WTC11 (cell line): ENCODE data around the gene CBX5. TPM values are rescaled to one million over a fixed set of nuclear protein-coding genes. Genes with fewer than 3 reads are reported as not detected.
"Not testable (repeated sequence)": the region's sequence is repeated elsewhere in the genome, so short reads cannot be mapped to it uniquely, and the experiment has no call there.

ENCODE experiments used
- ATAC-seq: fragments of 200-7000 bp; cut with Tn5 transposase; 2 replicates; pipeline ENCODE4 v1.10.0; 2021; ENCODE audit warnings: mild to moderate bottlenecking, moderate library complexity
- CTCF ChIA-PET: fragments of 300-600 bp; sonication (Branson Sonifier 250); formaldehyde crosslinking; loops from one replicate; lab custom pipeline; 2021; ENCODE audit warnings: antibody characterized with exemption; lab: Charles Lee
- POLR2A ChIA-PET: fragments of 350-600 bp; sonication (Branson Sonifier 250); formaldehyde crosslinking; loops from one replicate; lab custom pipeline; 2021; ENCODE audit warnings: antibody characterized with exemption; lab: Charles Lee
- DNase-seq: peaks from one replicate; pipeline ENCODE4 v3.0.0; 2021; ENCODE audit warnings: low spot score
- H3K27ac Mint-ChIP-seq: 2 replicates; pipeline ENCODE4 v1.8.0; 2021; ENCODE audit warnings: mixed read lengths
- H3K27me3 Mint-ChIP-seq: 2 replicates; pipeline ENCODE4 v1.8.0; 2021; ENCODE audit warnings: low read depth, mild to moderate bottlenecking, moderate library complexity, mixed read lengths
- H3K36me3 Mint-ChIP-seq: 2 replicates; pipeline ENCODE4 v1.8.0; 2021; ENCODE audit warnings: mixed read lengths
- H3K4me1 Mint-ChIP-seq: 2 replicates; pipeline ENCODE4 v1.8.0; 2022; ENCODE audit warnings: mixed read lengths
- H3K4me3 Mint-ChIP-seq: 2 replicates; pipeline ENCODE4 v1.8.0; 2021; ENCODE audit warnings: mild to moderate bottlenecking, moderate library complexity, mixed read lengths
- H3K9me3 Mint-ChIP-seq: 2 replicates; pipeline ENCODE4 v1.8.0; 2021; ENCODE audit warnings: mixed read lengths
- CBFB ChIP-seq: sonication (generic); formaldehyde crosslinking; IDR thresholded peaks from 2 replicates; pipeline ENCODE4 v1.8.1; 2022; ENCODE audit warnings: mild to moderate bottlenecking, low read depth, missing genetic modification reagents
- EMX1 ChIP-seq: fragments of 250-450 bp; sonication (Bioruptor Pico); IDR thresholded peaks from 2 replicates; pipeline ENCODE4 v1.8.0; 2021; ENCODE audit warnings: mild to moderate bottlenecking
- JUN ChIP-seq: sonication (generic); formaldehyde crosslinking; IDR thresholded peaks from 2 replicates; pipeline ENCODE4 v1.8.0; 2023; ENCODE audit warnings: mild to moderate bottlenecking, missing genetic modification reagents
- KAT7 ChIP-seq: sonication (generic); formaldehyde crosslinking; IDR thresholded peaks from 2 replicates; pipeline ENCODE4 v1.8.1; 2023; ENCODE audit warnings: missing genetic modification reagents, mild to moderate bottlenecking, borderline replicate concordance
- NFATC4 ChIP-seq: fragments of 250-450 bp; sonication (Bioruptor Pico); IDR thresholded peaks from 2 replicates; pipeline ENCODE4 v1.9.0; 2021; ENCODE audit warnings: mild to moderate bottlenecking
- TP53 ChIP-seq: sonication (generic); formaldehyde crosslinking; IDR thresholded peaks from 2 replicates; pipeline ENCODE4 v1.8.1; 2023; ENCODE audit warnings: mild to moderate bottlenecking, missing genetic modification reagents
- ZNF219 ChIP-seq: sonication (generic); formaldehyde crosslinking; IDR thresholded peaks from 2 replicates; pipeline ENCODE4 v1.8.0; 2023; ENCODE audit warnings: missing genetic modification reagents, mild to moderate bottlenecking, borderline replicate concordance
- ZNF263 ChIP-seq: sonication (generic); formaldehyde crosslinking; IDR thresholded peaks from 2 replicates; pipeline ENCODE4 v1.8.1; 2022; ENCODE audit warnings: low read depth, mild to moderate bottlenecking, moderate library complexity, missing genetic modification reagents
- ZNF671 ChIP-seq: fragments of 250-450 bp; sonication (Bioruptor Pico); IDR thresholded peaks from 2 replicates; pipeline ENCODE4 v1.8.0; 2021; ENCODE audit warnings: mild to moderate bottlenecking
- total RNA-seq: library from RNA; stranded (reverse); gene quantifications from 3 replicates; pipeline ENCODE4 v1.2.3, GENCODE V29; 2021
- TF ChIP-seq, protein P1 (sequence below): fragments of 250-450 bp; sonication (Bioruptor Pico); conservative IDR thresholded peaks from 2 replicates; pipeline ENCODE4 v1.9.0; 2021; ENCODE audit warnings: mild to moderate bottlenecking
- TF ChIP-seq, protein P2 (sequence below): sonication (generic); formaldehyde crosslinking; IDR thresholded peaks from 2 replicates; pipeline ENCODE4 v1.8.0; 2023; ENCODE audit warnings: mild to moderate bottlenecking, missing genetic modification reagents
- TF ChIP-seq, protein P3 (sequence below): sonication (generic); formaldehyde crosslinking; IDR thresholded peaks from 2 replicates; pipeline ENCODE4 v1.8.1; 2022; ENCODE audit warnings: low read depth, missing genetic modification reagents, borderline replicate concordance
- TF ChIP-seq, protein P4 (sequence below): sonication (generic); formaldehyde crosslinking; IDR thresholded peaks from 2 replicates; pipeline ENCODE4 v1.8.0; 2022; ENCODE audit warnings: mild to moderate bottlenecking, missing genetic modification reagents
- TF ChIP-seq, protein P5 (sequence below): fragments of 250-450 bp; sonication (Bioruptor Pico); IDR thresholded peaks from 2 replicates; pipeline ENCODE4 v1.9.0; 2021; ENCODE audit warnings: mild to moderate bottlenecking
- TF ChIP-seq, protein P6 (sequence below): fragments of 250-450 bp; sonication (Bioruptor Pico); IDR thresholded peaks from 2 replicates; pipeline ENCODE4 v1.8.0; 2021; ENCODE audit warnings: mild to moderate bottlenecking
- TF ChIP-seq, protein P7 (sequence below): sonication (generic); formaldehyde crosslinking; IDR thresholded peaks from 2 replicates; pipeline ENCODE4 v1.8.1; 2023; ENCODE audit warnings: mild to moderate bottlenecking, missing genetic modification reagents

Gene CBX5
- total RNA-seq, 1 experiment from 2014 or later, result 182 TPM

DNA sequence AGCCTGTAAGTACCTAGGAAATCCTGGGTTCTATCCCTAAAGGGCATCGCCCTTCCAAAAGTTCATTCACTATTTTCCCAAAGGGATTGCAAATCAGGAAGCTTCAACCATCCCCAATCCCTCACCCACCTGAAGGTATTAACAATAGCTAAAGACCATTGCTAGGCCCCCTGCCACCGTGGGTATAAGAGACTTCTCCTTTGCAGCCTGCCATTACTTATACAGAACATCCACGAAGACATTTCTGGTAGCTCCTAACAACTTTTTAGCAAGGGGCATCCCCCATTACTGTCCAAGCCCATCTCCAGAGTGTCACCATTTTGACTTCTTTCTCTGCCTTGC is 90.8 kb downstream of the CBX5 start:
- Mint-ChIP-seq H3K4me1 (peaks cover 10% of the 10 kb centered on the region), H3K27ac (no peak overlapping the region), H3K27me3 (peaks cover 50% of the 10 kb centered on the region), H3K9me3 (no peaks in the 10 kb centered on the region), H3K36me3 (no peaks in the 10 kb centered on the region), H3K4me3 (peak overlapping the region; percentile 79)
- DNase-seq, result no peak
- no peak for ATAC-seq
- ChIA-PET CTCF (interaction anchor here (0.7 to 2.8 kb wide), 15 partner anchors 12 to 443 kb away, joined by 3 to 28 read pairs (median 4); partner anchors contain the start of genes COPZ1, HOXC10 and HOXC5), POLR2A (no interaction called here)
- TF ChIP-seq ZNF263 (CRISPR knock-in tag) (no peak), CBFB (CRISPR knock-in tag) (no peak), NFATC4 (CRISPR knock-in tag) (no peak), KAT7 (no peak), EMX1 (no peak), TP53 (no peak)
- TF ChIP-seq, protein P1, sequence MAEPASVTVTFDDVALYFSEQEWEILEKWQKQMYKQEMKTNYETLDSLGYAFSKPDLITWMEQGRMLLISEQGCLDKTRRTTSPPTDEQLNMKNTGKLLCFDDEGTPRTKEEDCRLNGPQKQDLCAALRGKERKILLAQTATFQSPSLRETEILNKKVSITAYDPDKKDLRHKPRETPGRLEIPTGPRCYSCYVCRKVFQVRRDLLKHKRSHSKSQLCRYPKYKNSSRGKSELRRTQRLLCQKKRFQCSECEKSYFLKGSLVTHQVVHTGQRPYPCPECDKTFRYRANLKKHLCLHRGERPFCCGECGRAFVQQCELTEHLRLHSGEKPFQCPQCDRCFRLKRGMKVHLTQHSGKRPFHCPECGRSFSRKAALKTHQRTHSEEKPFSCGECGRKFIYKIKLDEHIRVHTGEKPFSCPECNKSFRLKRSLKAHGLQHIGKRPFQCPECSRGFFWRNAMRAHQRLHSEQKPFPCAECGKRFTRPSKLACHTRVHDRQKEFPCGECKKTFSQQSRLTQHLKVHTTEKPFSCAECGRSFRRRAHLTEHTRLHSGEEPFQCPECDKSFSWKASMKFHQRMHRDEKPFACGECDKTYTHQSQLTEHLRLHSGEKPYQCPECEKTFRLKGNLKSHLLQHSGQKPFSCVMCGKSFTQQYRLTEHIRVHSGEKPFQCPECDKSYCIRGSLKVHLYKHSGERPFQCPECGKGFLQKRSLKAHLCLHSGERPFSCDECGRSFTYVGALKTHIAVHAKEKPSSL, result no peak
- TF ChIP-seq, protein P2, sequence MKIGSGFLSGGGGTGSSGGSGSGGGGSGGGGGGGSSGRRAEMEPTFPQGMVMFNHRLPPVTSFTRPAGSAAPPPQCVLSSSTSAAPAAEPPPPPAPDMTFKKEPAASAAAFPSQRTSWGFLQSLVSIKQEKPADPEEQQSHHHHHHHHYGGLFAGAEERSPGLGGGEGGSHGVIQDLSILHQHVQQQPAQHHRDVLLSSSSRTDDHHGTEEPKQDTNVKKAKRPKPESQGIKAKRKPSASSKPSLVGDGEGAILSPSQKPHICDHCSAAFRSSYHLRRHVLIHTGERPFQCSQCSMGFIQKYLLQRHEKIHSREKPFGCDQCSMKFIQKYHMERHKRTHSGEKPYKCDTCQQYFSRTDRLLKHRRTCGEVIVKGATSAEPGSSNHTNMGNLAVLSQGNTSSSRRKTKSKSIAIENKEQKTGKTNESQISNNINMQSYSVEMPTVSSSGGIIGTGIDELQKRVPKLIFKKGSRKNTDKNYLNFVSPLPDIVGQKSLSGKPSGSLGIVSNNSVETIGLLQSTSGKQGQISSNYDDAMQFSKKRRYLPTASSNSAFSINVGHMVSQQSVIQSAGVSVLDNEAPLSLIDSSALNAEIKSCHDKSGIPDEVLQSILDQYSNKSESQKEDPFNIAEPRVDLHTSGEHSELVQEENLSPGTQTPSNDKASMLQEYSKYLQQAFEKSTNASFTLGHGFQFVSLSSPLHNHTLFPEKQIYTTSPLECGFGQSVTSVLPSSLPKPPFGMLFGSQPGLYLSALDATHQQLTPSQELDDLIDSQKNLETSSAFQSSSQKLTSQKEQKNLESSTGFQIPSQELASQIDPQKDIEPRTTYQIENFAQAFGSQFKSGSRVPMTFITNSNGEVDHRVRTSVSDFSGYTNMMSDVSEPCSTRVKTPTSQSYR, result no peak
- TF ChIP-seq, protein P3, sequence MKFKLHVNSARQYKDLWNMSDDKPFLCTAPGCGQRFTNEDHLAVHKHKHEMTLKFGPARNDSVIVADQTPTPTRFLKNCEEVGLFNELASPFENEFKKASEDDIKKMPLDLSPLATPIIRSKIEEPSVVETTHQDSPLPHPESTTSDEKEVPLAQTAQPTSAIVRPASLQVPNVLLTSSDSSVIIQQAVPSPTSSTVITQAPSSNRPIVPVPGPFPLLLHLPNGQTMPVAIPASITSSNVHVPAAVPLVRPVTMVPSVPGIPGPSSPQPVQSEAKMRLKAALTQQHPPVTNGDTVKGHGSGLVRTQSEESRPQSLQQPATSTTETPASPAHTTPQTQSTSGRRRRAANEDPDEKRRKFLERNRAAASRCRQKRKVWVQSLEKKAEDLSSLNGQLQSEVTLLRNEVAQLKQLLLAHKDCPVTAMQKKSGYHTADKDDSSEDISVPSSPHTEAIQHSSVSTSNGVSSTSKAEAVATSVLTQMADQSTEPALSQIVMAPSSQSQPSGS, result no peak
- TF ChIP-seq, protein P4, sequence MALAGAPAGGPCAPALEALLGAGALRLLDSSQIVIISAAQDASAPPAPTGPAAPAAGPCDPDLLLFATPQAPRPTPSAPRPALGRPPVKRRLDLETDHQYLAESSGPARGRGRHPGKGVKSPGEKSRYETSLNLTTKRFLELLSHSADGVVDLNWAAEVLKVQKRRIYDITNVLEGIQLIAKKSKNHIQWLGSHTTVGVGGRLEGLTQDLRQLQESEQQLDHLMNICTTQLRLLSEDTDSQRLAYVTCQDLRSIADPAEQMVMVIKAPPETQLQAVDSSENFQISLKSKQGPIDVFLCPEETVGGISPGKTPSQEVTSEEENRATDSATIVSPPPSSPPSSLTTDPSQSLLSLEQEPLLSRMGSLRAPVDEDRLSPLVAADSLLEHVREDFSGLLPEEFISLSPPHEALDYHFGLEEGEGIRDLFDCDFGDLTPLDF (CRISPR knock-in tag), result no peak

DNA sequence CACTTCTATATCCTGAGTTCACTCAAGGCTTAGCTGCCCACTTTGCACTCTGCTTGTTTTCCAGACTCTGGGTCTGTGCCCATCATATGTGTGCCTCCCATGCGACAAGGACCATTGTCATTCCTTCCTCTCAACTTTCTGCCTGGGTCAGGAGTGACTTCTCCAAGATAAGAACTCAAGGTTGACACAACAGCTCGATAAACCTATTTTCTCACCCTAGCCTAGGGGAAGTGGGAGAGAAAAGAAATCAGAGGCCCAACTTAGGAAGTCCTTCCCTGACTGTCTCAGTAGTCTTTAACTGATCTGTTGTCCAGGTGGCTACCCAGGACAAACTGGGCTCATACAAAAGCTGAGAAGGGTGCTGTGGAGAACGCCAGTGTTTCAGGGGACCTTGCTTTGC is 92.8 kb downstream of the CBX5 start:
- H3K27me3 Mint-ChIP-seq, result peaks cover 29% of the 10 kb centered on the region
- ChIA-PET CTCF (interaction anchor here (0.5 to 1.3 kb wide), 2 partner anchors 20 to 178 kb away, joined by 3 read pairs; partner anchors contain the start of gene HOXC8), POLR2A (no interaction called here)
- no peak overlapping the region for H3K27ac Mint-ChIP-seq
- H3K4me1 Mint-ChIP-seq, result peaks cover 14% of the 10 kb centered on the region
- DNase-seq, result no peak
- no peak for TF ChIP-seq ZNF671 (CRISPR knock-in tag)
- ATAC-seq, result no peak
- H3K9me3 Mint-ChIP-seq, result no peaks in the 10 kb centered on the region
- H3K4me3 Mint-ChIP-seq, result peak overlapping the region; percentile 79
- no peaks in the 10 kb centered on the region for H3K36me3 Mint-ChIP-seq

DNA sequence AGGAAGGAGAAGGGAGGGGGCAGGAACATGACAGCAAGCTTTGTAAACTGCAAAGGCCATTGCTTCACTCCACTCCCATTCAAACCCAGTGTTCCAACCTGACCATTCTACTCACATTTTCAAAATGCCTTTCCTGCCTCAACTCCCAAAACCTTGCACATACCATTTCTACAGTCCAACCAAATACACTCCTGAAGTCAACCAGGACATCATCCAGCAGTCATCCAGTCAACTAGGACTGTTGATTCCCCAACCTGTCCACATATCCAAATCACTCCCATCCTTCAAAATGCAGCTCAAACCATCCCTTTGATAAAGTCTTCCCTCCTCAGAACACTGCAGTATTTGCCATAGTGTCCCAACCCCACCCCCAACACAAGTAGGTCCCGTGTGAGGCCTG is 94.0 kb downstream of the CBX5 start:
- DNase-seq (no peak), ATAC-seq (no peak)
- H3K4me3 Mint-ChIP-seq, result no peak overlapping the region
- H3K27me3 Mint-ChIP-seq, result peaks cover 20% of the 10 kb centered on the region
- H3K36me3 Mint-ChIP-seq, result peaks cover 2% of the 10 kb centered on the region
- POLR2A ChIA-PET, result no interaction called here
- no peak overlapping the region for H3K27ac Mint-ChIP-seq
- H3K9me3 Mint-ChIP-seq, result no peaks in the 10 kb centered on the region
- CTCF ChIA-PET, result interaction anchor here (1.1 kb wide), 1 partner anchor 15 kb away, joined by 4 read pairs; no protein-coding TSS in a partner anchor
- peaks cover 12% of the 10 kb centered on the region for H3K4me1 Mint-ChIP-seq
- TF ChIP-seq ZNF219 (CRISPR knock-in tag) (no peak), JUN (CRISPR knock-in tag) (no peak)
- TF ChIP-seq, protein P5, sequence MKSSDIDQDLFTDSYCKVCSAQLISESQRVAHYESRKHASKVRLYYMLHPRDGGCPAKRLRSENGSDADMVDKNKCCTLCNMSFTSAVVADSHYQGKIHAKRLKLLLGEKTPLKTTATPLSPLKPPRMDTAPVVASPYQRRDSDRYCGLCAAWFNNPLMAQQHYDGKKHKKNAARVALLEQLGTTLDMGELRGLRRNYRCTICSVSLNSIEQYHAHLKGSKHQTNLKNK (CRISPR knock-in tag), result no peak
- TF ChIP-seq, protein P6, sequence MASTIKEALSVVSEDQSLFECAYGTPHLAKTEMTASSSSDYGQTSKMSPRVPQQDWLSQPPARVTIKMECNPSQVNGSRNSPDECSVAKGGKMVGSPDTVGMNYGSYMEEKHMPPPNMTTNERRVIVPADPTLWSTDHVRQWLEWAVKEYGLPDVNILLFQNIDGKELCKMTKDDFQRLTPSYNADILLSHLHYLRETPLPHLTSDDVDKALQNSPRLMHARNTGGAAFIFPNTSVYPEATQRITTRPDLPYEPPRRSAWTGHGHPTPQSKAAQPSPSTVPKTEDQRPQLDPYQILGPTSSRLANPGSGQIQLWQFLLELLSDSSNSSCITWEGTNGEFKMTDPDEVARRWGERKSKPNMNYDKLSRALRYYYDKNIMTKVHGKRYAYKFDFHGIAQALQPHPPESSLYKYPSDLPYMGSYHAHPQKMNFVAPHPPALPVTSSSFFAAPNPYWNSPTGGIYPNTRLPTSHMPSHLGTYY (CRISPR knock-in tag), result no peak
- TF ChIP-seq, protein P7, sequence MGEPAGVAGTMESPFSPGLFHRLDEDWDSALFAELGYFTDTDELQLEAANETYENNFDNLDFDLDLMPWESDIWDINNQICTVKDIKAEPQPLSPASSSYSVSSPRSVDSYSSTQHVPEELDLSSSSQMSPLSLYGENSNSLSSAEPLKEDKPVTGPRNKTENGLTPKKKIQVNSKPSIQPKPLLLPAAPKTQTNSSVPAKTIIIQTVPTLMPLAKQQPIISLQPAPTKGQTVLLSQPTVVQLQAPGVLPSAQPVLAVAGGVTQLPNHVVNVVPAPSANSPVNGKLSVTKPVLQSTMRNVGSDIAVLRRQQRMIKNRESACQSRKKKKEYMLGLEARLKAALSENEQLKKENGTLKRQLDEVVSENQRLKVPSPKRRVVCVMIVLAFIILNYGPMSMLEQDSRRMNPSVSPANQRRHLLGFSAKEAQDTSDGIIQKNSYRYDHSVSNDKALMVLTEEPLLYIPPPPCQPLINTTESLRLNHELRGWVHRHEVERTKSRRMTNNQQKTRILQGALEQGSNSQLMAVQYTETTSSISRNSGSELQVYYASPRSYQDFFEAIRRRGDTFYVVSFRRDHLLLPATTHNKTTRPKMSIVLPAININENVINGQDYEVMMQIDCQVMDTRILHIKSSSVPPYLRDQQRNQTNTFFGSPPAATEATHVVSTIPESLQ (CRISPR knock-in tag), result no peak
- TF ChIP-seq, all 79 proteins: peak for 0

DNA sequence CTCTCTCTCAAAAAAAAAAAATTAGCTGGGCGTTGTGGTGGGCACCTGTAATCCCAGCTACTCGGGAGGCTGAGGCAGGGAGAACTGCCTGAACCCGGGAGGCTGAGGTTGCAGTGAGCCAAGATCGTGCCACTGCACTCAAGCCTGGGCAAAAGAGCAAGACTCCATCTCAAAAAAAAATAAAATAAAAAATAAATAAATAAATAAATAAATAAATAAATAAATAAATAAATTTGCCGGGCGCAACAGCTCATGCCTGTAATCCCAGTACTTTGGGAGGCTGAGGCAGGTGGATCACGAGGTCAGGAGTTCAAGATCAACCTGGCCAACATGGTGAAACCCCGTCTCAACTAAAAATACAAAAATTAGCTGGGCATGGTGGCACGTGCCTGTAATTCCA is 94.6 kb downstream of the CBX5 start:
- H3K9me3 Mint-ChIP-seq, ATAC-seq, H3K4me3 Mint-ChIP-seq, H3K36me3 Mint-ChIP-seq, POLR2A ChIA-PET, DNase-seq, H3K27ac Mint-ChIP-seq: not testable (repeated sequence)
- CTCF ChIA-PET, result interaction anchor here (1.1 kb wide), 1 partner anchor 16 kb away, joined by 4 read pairs; no protein-coding TSS in a partner anchor
- H3K4me1 Mint-ChIP-seq, result peaks cover 12% of the 10 kb centered on the region
- H3K27me3 Mint-ChIP-seq, result peaks cover 14% of the 10 kb centered on the region
